ENCODE data around the gene ZSWIM9. TPM values are rescaled to one million over a fixed set of nuclear protein-coding genes. Genes with fewer than 3 reads are reported as not detected.

ZSWIM9 gene
- total and polyA plus RNA-seq, 2 experiments from 2014 or later: 1.5 to 7.0 TPM

DNA sequence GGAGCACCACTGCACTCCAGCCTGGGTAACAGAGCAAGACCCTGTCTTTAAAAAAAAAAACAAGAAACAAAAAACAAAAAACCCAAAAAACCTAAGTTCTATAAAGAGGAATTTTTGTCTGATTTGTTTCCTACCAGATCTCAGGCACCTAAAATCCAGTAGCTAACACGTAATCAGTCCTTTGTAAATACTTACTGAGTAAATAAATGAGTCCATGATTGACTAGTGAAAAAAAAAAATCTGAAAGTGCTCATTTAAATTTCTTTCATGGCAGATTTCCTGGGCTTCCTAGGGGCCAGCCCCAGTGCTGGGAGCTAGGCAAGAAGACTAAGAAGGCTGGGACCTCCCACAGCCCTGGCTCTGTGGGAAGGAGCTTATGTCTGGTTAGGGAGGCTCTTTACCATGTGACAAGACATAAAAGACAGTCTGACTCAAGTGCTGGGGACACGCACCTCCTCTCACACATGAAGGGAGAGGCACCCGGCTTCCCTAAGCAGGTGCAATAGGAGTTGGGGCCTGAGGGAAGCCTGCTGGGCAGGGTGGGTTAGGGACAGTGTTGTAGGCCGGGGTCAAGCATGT lies 22.8 kb upstream of the ZSWIM9 start:
- TF ChIP-seq, protein P1, sequence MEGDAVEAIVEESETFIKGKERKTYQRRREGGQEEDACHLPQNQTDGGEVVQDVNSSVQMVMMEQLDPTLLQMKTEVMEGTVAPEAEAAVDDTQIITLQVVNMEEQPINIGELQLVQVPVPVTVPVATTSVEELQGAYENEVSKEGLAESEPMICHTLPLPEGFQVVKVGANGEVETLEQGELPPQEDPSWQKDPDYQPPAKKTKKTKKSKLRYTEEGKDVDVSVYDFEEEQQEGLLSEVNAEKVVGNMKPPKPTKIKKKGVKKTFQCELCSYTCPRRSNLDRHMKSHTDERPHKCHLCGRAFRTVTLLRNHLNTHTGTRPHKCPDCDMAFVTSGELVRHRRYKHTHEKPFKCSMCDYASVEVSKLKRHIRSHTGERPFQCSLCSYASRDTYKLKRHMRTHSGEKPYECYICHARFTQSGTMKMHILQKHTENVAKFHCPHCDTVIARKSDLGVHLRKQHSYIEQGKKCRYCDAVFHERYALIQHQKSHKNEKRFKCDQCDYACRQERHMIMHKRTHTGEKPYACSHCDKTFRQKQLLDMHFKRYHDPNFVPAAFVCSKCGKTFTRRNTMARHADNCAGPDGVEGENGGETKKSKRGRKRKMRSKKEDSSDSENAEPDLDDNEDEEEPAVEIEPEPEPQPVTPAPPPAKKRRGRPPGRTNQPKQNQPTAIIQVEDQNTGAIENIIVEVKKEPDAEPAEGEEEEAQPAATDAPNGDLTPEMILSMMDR (IDR thresholded peaks at IDR 0.05; ENCODE audit: low read depth, low read length): no peak

DNA sequence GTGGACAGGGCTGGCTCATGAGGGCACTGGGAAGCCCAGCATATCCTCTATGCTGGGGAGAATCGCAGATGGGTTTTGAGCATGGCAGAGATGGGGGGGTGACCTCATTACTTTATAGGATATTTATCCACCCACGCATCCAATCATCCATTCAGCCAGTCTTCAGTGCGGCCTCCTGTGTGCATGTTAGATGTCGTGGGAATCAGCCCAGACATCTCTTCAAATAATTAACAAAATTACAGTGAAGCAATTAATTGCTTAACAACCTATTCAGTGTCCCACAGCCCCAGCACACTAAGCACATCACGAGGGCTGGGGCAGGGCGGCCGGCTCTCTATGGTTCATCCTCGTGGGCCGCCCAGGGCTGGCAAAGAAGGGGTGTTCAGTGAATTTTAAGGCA lies 21.9 kb upstream of the ZSWIM9 start:
- Histone ChIP-seq H3K4me3 (no peak overlapping the region), H3K9me3 (ENCODE audit: low read depth) (no peaks in the 10 kb centered on the region), H3K4me1 (ENCODE audit: low read depth) (no peaks in the 10 kb centered on the region), H3K27ac (no peak overlapping the region), H3K27me3 (no peaks in the 10 kb centered on the region), H3K36me3 (peaks cover 4% of the 10 kb centered on the region)
- TF ChIP-seq, protein P1 (IDR thresholded peaks at IDR 0.05; ENCODE audit: low read depth, low read length): no peak
- no peak for DNase-seq (ENCODE audit: low read depth in 1 of 2, low spot score in 1 of 2)

More for the DNA sequence above, 22.8 kb upstream of the ZSWIM9 start:
- H3K9me3 ChIP-seq (ENCODE audit: low read depth): no peaks in the 10 kb centered on the region
- H3K4me1 ChIP-seq (ENCODE audit: low read depth): no peaks in the 10 kb centered on the region
- peaks cover 4% of the 10 kb centered on the region for H3K36me3 ChIP-seq
- DNase-seq (ENCODE audit: low read depth in 1 of 2, low spot score in 1 of 2): no peak
- no peaks in the 10 kb centered on the region for H3K27me3 ChIP-seq
- no peak overlapping the region for H3K27ac ChIP-seq
- H3K4me3 ChIP-seq: no peak overlapping the region

DNA sequence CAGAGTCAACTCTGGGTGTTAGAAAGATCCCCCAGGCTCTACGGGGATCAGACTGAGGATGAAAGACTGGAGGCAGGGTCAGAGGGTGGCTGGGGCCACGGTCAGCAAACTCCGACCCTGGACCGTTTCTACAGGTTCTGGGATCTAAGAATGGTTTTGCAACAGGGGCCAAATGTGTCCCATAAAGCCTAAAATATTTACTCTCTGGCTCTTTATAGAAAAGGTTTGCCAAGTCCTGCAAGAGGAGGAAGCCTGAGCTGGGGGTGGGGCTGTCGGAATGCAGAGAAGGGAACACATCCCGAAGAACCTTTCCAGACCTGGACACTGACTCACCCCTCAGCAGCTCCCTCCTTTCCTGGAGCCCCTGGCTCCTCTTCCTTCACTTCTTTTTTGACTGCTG lies 21.1 kb upstream of the ZSWIM9 start:
- TF ChIP-seq, protein P1 (IDR thresholded peaks at IDR 0.05; ENCODE audit: low read depth, low read length): no peak
- Histone ChIP-seq H3K36me3 (peaks cover 4% of the 10 kb centered on the region), H3K4me1 (ENCODE audit: low read depth) (no peaks in the 10 kb centered on the region), H3K27ac (no peak overlapping the region), H3K9me3 (ENCODE audit: low read depth) (no peaks in the 10 kb centered on the region), H3K4me3 (no peak overlapping the region), H3K27me3 (no peaks in the 10 kb centered on the region)
- no peak for DNase-seq (ENCODE audit: low read depth in 1 of 2, low spot score in 1 of 2)

DNA sequence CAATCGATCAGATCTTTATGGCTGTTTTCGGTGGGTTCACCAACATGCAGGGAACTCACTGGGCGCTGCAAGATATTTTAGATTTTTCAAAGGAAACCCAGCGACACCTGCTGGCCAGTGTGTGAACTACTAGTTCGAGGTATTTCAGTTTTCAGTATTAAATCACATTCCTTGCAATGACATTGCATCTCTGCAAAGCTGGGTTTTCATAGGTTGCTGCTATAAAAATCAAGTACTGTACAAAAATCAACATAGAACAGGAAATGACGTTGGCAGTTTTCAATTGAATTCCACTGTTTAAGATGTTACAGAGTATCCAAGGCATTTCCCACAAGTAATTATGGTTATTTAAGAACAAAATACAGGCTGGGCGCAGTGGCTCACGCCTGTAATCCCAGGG lies 17.9 kb upstream of the ZSWIM9 start:
- TF ChIP-seq, protein P1 (IDR thresholded peaks at IDR 0.05; ENCODE audit: low read depth, low read length): peak; percentile 68
- no peak overlapping the region for H3K27ac ChIP-seq
- peak; percentile 62 to 68 for DNase-seq (ENCODE audit: low read depth in 1 of 2, low spot score in 1 of 2)

DNA sequence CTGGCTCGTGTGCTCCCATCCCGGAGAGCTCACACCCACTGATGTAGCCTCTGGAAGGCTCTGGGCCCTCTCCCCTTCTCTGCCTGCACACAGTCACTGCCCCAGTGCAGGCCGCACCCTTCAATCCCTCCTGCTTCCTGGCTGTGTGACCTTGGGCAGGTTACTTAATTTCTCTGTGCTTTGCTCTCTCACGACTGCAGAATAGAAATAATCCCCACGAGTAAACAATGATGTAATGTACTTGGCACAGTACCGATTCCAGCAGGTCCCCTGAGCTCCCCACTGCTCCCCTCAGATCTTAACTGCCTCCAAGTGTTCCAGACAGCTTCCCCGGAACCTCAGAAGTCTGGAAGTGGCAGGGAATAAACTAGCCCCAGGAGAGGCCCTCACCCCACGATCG lies 16.5 kb upstream of the ZSWIM9 start:
- H3K36me3 ChIP-seq: peaks cover 4% of the 10 kb centered on the region
- no peaks in the 10 kb centered on the region for H3K27me3 ChIP-seq
- H3K4me3 ChIP-seq: no peak overlapping the region
- TF ChIP-seq, protein P1 (IDR thresholded peaks at IDR 0.05; ENCODE audit: low read depth, low read length): no peak
- no peak overlapping the region for H3K27ac ChIP-seq
- H3K9me3 ChIP-seq (ENCODE audit: low read depth): no peaks in the 10 kb centered on the region
- H3K4me1 ChIP-seq (ENCODE audit: low read depth): no peaks in the 10 kb centered on the region
- DNase-seq (ENCODE audit: low read depth in 1 of 2, low spot score in 1 of 2): no peak

More for the DNA sequence above, 17.9 kb upstream of the ZSWIM9 start:
- no peaks in the 10 kb centered on the region for H3K27me3 ChIP-seq
- no peaks in the 10 kb centered on the region for H3K4me1 ChIP-seq (ENCODE audit: low read depth)
- H3K4me3 ChIP-seq: no peak overlapping the region
- peaks cover 4% of the 10 kb centered on the region for H3K36me3 ChIP-seq
- no peaks in the 10 kb centered on the region for H3K9me3 ChIP-seq (ENCODE audit: low read depth)

All from cardiac muscle cell (in vitro differentiated cells and primary cell).